T-helper 2 cell treated with Interferon-gamma antibody and Interleukin-4, amounts not matched to agents 5 μg/mL and 100 μg/mL, for 36 hours (primary cell): ENCODE data around the gene KAT6B.

Experiments used
- DNase-seq: peaks from one replicate; pipeline ENCODE4 v3.0.0; 2021; ENCODE audit warnings: low spot score
- H3K27ac Mint-ChIP-seq: one replicate; pipeline ENCODE4 v1.8.0; 2021; ENCODE audit warnings: mild to moderate bottlenecking, mixed read lengths
- H3K27me3 Mint-ChIP-seq: one replicate; pipeline ENCODE4 v1.8.0; 2021; ENCODE audit warnings: low read depth, mixed read lengths
- H3K36me3 Mint-ChIP-seq: one replicate; pipeline ENCODE4 v1.8.0; 2021; ENCODE audit warnings: low read depth, mixed read lengths
- H3K4me1 Mint-ChIP-seq: one replicate; pipeline ENCODE4 v1.8.0; 2021; ENCODE audit warnings: low read depth, mixed read lengths
- H3K4me3 Mint-ChIP-seq: one replicate; pipeline ENCODE4 v1.8.0; 2022; ENCODE audit warnings: mild to moderate bottlenecking, moderate library complexity, mixed read lengths
- H3K9me3 Mint-ChIP-seq: one replicate; pipeline ENCODE4 v1.8.0; 2021; ENCODE audit warnings: mixed read lengths

Gene KAT6B

DNA sequence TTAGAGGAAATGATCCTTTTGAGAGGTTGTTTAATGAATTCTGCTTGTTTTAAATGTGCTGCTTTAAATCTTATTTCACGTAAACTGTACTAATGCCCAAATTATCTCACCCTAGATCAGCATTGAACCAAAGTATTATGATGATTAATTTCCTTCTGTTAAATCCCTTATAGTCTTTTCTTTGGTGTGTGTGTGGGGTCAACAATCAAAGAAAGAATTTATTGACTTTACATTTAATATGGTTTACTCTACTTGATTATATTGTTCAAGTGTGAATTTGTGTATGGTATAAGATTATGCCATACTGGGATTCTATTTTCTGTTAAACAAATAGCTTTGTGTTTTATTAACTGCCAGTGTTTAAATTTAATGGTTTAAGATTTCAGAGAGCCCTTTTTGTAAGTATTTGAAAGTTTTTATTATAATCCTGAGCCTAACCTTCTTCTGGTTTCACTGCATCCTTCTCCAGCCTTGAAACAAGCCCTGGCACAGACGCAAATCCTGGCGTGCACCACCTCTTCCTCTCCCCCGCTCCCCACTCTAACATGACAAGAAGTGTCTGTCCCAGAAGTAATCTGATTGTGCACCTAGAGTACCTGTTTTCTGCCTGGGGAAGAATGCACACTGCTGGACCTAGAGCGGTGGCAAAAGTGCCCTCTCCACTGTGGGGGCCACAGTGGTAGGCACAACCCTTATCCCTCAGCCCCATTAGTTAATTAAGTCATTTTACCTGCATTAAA, 70.6 kb downstream of the KAT6B start:
- no peak for DNase-seq
- Mint-ChIP-seq H3K4me3 (no peak overlapping the region), H3K9me3 (no peaks in the 10 kb centered on the region), H3K36me3 (peaks cover 11% of the 10 kb centered on the region), H3K27me3 (no peaks in the 10 kb centered on the region), H3K27ac (peak overlapping the region; percentile 63), H3K4me1 (peaks cover 49% of the 10 kb centered on the region)

- Mint-ChIP-seq H3K4me3 (peak overlapping the region; percentile 11), H3K27me3 (no peaks in the 10 kb centered on the region), H3K4me1 (peaks cover 47% of the 10 kb centered on the region), H3K36me3 (peaks cover 12% of the 10 kb centered on the region), H3K9me3 (no peaks in the 10 kb centered on the region), H3K27ac (peak overlapping the region; percentile 60)
- peak; percentile 27 for DNase-seq
Measured at GRCh38 chr10:74898201-74898976, 72.0 kb downstream of the KAT6B start.

- DNase-seq, result no peak
- H3K36me3 Mint-ChIP-seq, result peaks cover 12% of the 10 kb centered on the region
- H3K27me3 Mint-ChIP-seq, result no peaks in the 10 kb centered on the region
- H3K9me3 Mint-ChIP-seq, result no peaks in the 10 kb centered on the region
- H3K27ac Mint-ChIP-seq, result peak overlapping the region; percentile 70
- H3K4me1 Mint-ChIP-seq, result peaks cover 47% of the 10 kb centered on the region
- H3K4me3 Mint-ChIP-seq, result peak overlapping the region; percentile 57
Measured at GRCh38 chr10:74900297-74900696, 73.9 kb downstream of the KAT6B start.

- Mint-ChIP-seq H3K36me3 (peaks cover 9% of the 10 kb centered on the region), H3K27ac (no peak overlapping the region), H3K9me3 (no peaks in the 10 kb centered on the region), H3K4me1 (peaks cover 44% of the 10 kb centered on the region), H3K4me3 (no peak overlapping the region), H3K27me3 (no peaks in the 10 kb centered on the region)
- no peak for DNase-seq
Measured at GRCh38 chr10:74901301-74901700, 74.9 kb downstream of the KAT6B start.

GRCh38 chr10:74901867-74902450, 75.6 kb downstream of the KAT6B start:
- Mint-ChIP-seq H3K4me3 (no peak overlapping the region), H3K4me1 (peaks cover 46% of the 10 kb centered on the region)

GRCh38 chr10:74903491-74903890, 77.1 kb downstream of the KAT6B start:
- peaks cover 9% of the 10 kb centered on the region for H3K36me3 Mint-ChIP-seq
- no peaks in the 10 kb centered on the region for H3K27me3 Mint-ChIP-seq
- H3K4me1 Mint-ChIP-seq, result peaks cover 32% of the 10 kb centered on the region
- no peak overlapping the region for H3K27ac Mint-ChIP-seq
- no peak overlapping the region for H3K4me3 Mint-ChIP-seq
- no peaks in the 10 kb centered on the region for H3K9me3 Mint-ChIP-seq
- DNase-seq, result no peak

More at GRCh38 chr10:74901867-74902450, 75.6 kb downstream of the KAT6B start:
- Mint-ChIP-seq H3K27me3 (no peaks in the 10 kb centered on the region), H3K9me3 (no peaks in the 10 kb centered on the region), H3K36me3 (peaks cover 9% of the 10 kb centered on the region), H3K27ac (no peak overlapping the region)
- no peak for DNase-seq

- Mint-ChIP-seq H3K36me3 (peaks cover 3% of the 10 kb centered on the region), H3K4me1 (peaks cover 16% of the 10 kb centered on the region), H3K9me3 (no peaks in the 10 kb centered on the region), H3K27me3 (no peaks in the 10 kb centered on the region), H3K27ac (no peak overlapping the region), H3K4me3 (no peak overlapping the region)
- DNase-seq, result no peak
Measured at GRCh38 chr10:74906611-74907198, 80.3 kb downstream of the KAT6B start.

- H3K4me1 Mint-ChIP-seq, result peaks cover 24% of the 10 kb centered on the region
- DNase-seq, result no peak
Measured at GRCh38 chr10:74909670-74910069, 83.3 kb downstream of the KAT6B start.

GRCh38 chr10:74910241-74910975, 84.0 kb downstream of the KAT6B start:
- Mint-ChIP-seq H3K4me1 (peaks cover 24% of the 10 kb centered on the region), H3K9me3 (no peaks in the 10 kb centered on the region), H3K36me3 (peaks cover 4% of the 10 kb centered on the region), H3K27ac (no peak overlapping the region), H3K27me3 (no peaks in the 10 kb centered on the region), H3K4me3 (no peak overlapping the region)
- no peak for DNase-seq

More at GRCh38 chr10:74909670-74910069, 83.3 kb downstream of the KAT6B start:
- Mint-ChIP-seq H3K27ac (no peak overlapping the region), H3K9me3 (no peaks in the 10 kb centered on the region), H3K4me3 (no peak overlapping the region), H3K27me3 (no peaks in the 10 kb centered on the region), H3K36me3 (peaks cover 2% of the 10 kb centered on the region)

GRCh38 chr10:74910976-74911350, 84.6 kb downstream of the KAT6B start:
- Mint-ChIP-seq H3K4me3 (no peak overlapping the region), H3K36me3 (peaks cover 4% of the 10 kb centered on the region), H3K27ac (no peak overlapping the region), H3K9me3 (no peaks in the 10 kb centered on the region), H3K27me3 (no peaks in the 10 kb centered on the region), H3K4me1 (peaks cover 24% of the 10 kb centered on the region)
- DNase-seq, result no peak

GRCh38 chr10:74912182-74912581, 85.8 kb downstream of the KAT6B start:
- DNase-seq, result no peak
- peaks cover 19% of the 10 kb centered on the region for H3K4me1 Mint-ChIP-seq
- no peak overlapping the region for H3K4me3 Mint-ChIP-seq
- peaks cover 4% of the 10 kb centered on the region for H3K36me3 Mint-ChIP-seq
- H3K27me3 Mint-ChIP-seq, result no peaks in the 10 kb centered on the region
- no peaks in the 10 kb centered on the region for H3K9me3 Mint-ChIP-seq
- H3K27ac Mint-ChIP-seq, result no peak overlapping the region

DNA sequence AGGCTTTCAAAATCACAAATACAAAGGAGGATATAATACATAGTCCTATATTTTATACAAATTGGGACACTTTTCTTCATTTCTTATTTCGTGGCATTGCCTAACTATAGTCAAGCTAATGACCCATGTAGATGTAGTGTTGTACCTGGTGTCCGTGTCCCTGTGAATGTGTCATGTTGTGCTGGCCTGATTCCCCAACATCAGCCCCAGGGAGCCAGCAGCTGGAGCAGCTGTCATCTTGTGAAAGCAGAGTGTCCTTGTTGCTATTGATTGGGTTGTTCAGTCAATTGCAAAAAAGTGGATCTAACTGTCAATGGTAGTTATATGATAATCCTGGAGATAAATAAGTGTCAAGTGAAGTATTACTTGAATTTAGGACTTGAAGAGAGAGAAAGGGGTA, 86.3 kb downstream of the KAT6B start:
- no peak for DNase-seq
- no peak overlapping the region for H3K27ac Mint-ChIP-seq
- no peaks in the 10 kb centered on the region for H3K27me3 Mint-ChIP-seq
- H3K4me3 Mint-ChIP-seq, result peak overlapping the region; percentile 5
- peaks cover 19% of the 10 kb centered on the region for H3K4me1 Mint-ChIP-seq
- no peaks in the 10 kb centered on the region for H3K9me3 Mint-ChIP-seq
- H3K36me3 Mint-ChIP-seq, result peaks cover 4% of the 10 kb centered on the region

GRCh38 chr10:74913377-74913979, 87.1 kb downstream of the KAT6B start:
- H3K4me1 Mint-ChIP-seq, result peaks cover 19% of the 10 kb centered on the region
- H3K27ac Mint-ChIP-seq, result no peak overlapping the region
- no peaks in the 10 kb centered on the region for H3K9me3 Mint-ChIP-seq
- H3K27me3 Mint-ChIP-seq, result no peaks in the 10 kb centered on the region
- no peak for DNase-seq
- H3K36me3 Mint-ChIP-seq, result peaks cover 4% of the 10 kb centered on the region
- H3K4me3 Mint-ChIP-seq, result peak overlapping the region; percentile 41
